K562 (cell line): ENCODE measurements around the gene ZNF853. TPM values are rescaled to one million over a fixed set of nuclear protein-coding genes. Genes with fewer than 3 reads are reported as not detected.

Source experiments
- CREM ChIP-seq: IDR thresholded peaks from 2 replicates; pipeline ENCODE4 v1.6.1; 2014; ENCODE audit warnings: antibody characterized with exemption, low read depth
- E2F3 ChIP-seq: fragments of 250-450 bp; sonication (Bioruptor Pico); IDR thresholded peaks from 2 replicates; pipeline ENCODE4 v1.4.0; 2020; ENCODE audit warnings: mild to moderate bottlenecking
- FOXM1 ChIP-seq, 2 experiments: fragments of 450-650 bp in 1 of 2; sonication (generic) in 1 of 2; formaldehyde crosslinking in 1 of 2; IDR thresholded peaks; 2 replicates each; pipeline versions ENCODE4 v1.6.1 to v1.9.0; 2017 to 2022; ENCODE audit warnings: low read depth in 2 of 2, mild to moderate bottlenecking in 2 of 2, missing genetic modification reagents in 1 of 2, moderate library complexity in 1 of 2
- HDGF ChIP-seq: fragments of 450-650 bp; IDR thresholded peaks from 2 replicates; pipeline ENCODE4 v1.6.1; 2016
- IRF2 ChIP-seq: sonication (generic); formaldehyde crosslinking; IDR thresholded peaks from 2 replicates; pipeline ENCODE4 v1.8.1; 2022; ENCODE audit warnings: mild to moderate bottlenecking, missing genetic modification reagents
- NR2C2 ChIP-seq, 2 experiments: fragments of 200-800 bp in 1 of 2; sonication (Bioruptor generic) in 1 of 2; sonication (generic) in 1 of 2; formaldehyde crosslinking in 1 of 2; IDR thresholded peaks; 2 replicates each; pipeline versions ENCODE4 v1.6.1 to v1.8.0; 2016 to 2022; ENCODE audit warnings: mild to moderate bottlenecking in 1 of 2, missing compliant biosample characterization in 1 of 2, missing genetic modification characterization in 1 of 2, missing genetic modification reagents in 1 of 2
- ZNF274 ChIP-seq: IDR thresholded peaks from 2 replicates; pipeline ENCODE4 v1.6.1; 2011; ENCODE audit warnings: low read depth, mild to moderate bottlenecking, low read length, moderate library complexity, borderline replicate concordance
- polyA plus RNA-seq, 8 experiments: library from polyadenylated mRNA; depleted of rRNA in 4 of 8; stranded (reverse) in 5 of 8; unstranded in 3 of 8; fragments of >200 nt; fragmentation: Nextera tagmentation in 2 of 8; fragmentation: Illumina TruSeq in 1 of 8; extraction: Ambion mirVana in 2 of 8; extraction: Trizol in 1 of 8; gene quantifications; 2 replicates each; pipeline versions ENCODE4 v1.2.1 to v1.2.3, GENCODE V29; 2011 to 2014; ENCODE audit warnings: inconsistent platforms in 1 of 8, missing spikeins in 1 of 8
- total RNA-seq, 7 experiments: library from RNA; depleted of rRNA in 6 of 7; stranded (reverse); fragments of >200 nt in 6 of 7; fragmentation: Illumina TruSeq in 2 of 7; extraction: Trizol in 2 of 7; gene quantifications; 2 replicates each; pipeline versions ENCODE4 v1.2.1 to v1.2.3, GENCODE V29; 2011 to 2021; ENCODE audit warnings: low replicate concordance in 1 of 7
- TF ChIP-seq, protein P1 (sequence below): fragments of 200-600 bp; sonication (generic); IDR thresholded peaks from one replicate; pipeline ENCODE4 v1.6.1; 2012; ENCODE audit warnings: mild to moderate bottlenecking, low read depth, low read length, inconsistent platforms
- TF ChIP-seq, protein P2 (sequence below): fragments of 250-450 bp; sonication (Bioruptor Pico); IDR thresholded peaks from 2 replicates; pipeline ENCODE4 v1.4.0; 2020

ZNF853 gene
- total and polyA plus RNA-seq, 9 of the 15 experiments (the other 6 are each of a cell fraction or from before 2014, with no cell fraction given), result 0.03 TPM; not detected in 8

DNA sequence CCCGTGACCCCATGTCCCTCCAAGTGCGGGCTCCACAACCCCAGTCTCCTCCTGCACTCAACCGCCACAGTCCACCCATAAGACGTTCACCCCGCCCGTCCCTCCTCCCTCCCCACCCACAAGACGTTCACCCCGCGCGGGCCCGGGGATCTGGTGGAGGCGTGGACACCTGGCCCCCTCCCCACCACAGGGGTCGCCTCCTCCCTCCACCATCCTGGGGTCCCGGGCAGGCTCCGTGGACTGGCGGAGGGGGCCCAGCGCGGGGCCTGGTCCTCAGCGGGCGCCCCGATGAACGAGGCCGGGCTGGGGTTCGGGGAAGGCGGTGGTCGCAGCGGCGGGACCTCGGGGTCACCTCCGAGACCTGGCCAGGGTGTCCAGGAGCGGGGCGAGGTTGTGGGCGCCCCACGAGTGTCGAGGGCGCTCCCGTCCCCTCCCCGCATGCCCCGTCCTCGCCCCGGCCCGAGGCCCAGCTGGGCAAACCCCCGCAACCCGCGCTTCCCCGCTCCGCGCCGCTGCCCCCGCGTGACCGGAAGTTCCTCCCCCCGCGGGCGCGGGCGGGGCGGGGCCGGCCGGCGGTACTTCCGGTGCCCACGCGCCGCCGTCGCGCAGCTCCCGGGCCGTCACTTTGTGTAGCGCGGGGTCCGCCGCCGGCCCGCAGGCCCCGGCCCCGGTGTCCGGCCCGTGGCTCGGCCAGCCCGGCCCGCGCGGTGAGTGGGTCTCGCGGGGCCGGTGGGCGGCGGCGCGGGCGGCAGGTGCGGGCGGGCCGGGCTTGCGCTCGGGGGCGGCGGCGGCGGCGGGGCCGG, 21.5 kb downstream of the ZNF853 start, which contains the start of gene ZNF316 (continued):
- TF ChIP-seq, protein P1, sequence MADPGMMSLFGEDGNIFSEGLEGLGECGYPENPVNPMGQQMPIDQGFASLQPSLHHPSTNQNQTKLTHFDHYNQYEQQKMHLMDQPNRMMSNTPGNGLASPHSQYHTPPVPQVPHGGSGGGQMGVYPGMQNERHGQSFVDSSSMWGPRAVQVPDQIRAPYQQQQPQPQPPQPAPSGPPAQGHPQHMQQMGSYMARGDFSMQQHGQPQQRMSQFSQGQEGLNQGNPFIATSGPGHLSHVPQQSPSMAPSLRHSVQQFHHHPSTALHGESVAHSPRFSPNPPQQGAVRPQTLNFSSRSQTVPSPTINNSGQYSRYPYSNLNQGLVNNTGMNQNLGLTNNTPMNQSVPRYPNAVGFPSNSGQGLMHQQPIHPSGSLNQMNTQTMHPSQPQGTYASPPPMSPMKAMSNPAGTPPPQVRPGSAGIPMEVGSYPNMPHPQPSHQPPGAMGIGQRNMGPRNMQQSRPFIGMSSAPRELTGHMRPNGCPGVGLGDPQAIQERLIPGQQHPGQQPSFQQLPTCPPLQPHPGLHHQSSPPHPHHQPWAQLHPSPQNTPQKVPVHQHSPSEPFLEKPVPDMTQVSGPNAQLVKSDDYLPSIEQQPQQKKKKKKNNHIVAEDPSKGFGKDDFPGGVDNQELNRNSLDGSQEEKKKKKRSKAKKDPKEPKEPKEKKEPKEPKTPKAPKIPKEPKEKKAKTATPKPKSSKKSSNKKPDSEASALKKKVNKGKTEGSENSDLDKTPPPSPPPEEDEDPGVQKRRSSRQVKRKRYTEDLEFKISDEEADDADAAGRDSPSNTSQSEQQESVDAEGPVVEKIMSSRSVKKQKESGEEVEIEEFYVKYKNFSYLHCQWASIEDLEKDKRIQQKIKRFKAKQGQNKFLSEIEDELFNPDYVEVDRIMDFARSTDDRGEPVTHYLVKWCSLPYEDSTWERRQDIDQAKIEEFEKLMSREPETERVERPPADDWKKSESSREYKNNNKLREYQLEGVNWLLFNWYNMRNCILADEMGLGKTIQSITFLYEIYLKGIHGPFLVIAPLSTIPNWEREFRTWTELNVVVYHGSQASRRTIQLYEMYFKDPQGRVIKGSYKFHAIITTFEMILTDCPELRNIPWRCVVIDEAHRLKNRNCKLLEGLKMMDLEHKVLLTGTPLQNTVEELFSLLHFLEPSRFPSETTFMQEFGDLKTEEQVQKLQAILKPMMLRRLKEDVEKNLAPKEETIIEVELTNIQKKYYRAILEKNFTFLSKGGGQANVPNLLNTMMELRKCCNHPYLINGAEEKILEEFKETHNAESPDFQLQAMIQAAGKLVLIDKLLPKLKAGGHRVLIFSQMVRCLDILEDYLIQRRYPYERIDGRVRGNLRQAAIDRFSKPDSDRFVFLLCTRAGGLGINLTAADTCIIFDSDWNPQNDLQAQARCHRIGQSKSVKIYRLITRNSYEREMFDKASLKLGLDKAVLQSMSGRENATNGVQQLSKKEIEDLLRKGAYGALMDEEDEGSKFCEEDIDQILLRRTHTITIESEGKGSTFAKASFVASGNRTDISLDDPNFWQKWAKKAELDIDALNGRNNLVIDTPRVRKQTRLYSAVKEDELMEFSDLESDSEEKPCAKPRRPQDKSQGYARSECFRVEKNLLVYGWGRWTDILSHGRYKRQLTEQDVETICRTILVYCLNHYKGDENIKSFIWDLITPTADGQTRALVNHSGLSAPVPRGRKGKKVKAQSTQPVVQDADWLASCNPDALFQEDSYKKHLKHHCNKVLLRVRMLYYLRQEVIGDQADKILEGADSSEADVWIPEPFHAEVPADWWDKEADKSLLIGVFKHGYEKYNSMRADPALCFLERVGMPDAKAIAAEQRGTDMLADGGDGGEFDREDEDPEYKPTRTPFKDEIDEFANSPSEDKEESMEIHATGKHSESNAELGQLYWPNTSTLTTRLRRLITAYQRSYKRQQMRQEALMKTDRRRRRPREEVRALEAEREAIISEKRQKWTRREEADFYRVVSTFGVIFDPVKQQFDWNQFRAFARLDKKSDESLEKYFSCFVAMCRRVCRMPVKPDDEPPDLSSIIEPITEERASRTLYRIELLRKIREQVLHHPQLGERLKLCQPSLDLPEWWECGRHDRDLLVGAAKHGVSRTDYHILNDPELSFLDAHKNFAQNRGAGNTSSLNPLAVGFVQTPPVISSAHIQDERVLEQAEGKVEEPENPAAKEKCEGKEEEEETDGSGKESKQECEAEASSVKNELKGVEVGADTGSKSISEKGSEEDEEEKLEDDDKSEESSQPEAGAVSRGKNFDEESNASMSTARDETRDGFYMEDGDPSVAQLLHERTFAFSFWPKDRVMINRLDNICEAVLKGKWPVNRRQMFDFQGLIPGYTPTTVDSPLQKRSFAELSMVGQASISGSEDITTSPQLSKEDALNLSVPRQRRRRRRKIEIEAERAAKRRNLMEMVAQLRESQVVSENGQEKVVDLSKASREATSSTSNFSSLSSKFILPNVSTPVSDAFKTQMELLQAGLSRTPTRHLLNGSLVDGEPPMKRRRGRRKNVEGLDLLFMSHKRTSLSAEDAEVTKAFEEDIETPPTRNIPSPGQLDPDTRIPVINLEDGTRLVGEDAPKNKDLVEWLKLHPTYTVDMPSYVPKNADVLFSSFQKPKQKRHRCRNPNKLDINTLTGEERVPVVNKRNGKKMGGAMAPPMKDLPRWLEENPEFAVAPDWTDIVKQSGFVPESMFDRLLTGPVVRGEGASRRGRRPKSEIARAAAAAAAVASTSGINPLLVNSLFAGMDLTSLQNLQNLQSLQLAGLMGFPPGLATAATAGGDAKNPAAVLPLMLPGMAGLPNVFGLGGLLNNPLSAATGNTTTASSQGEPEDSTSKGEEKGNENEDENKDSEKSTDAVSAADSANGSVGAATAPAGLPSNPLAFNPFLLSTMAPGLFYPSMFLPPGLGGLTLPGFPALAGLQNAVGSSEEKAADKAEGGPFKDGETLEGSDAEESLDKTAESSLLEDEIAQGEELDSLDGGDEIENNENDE, result no peak
- TF ChIP-seq NR2C2 (CRISPR knock-in tag; IDR thresholded peaks at IDR 0.05) (no peak), NR2C2 (tag; IDR thresholded peaks at IDR 0.05) (peak; percentile 60), FOXM1 (IDR thresholded peaks at IDR 0.05; ENCODE audit: low read depth) (no peak), FOXM1 (CRISPR knock-in tag; IDR thresholded peaks at IDR 0.05; ENCODE audit: low read depth) (0 out of 2 replicates have a peak, but pooled peaks have one; percentile 44), IRF2 (no peak), CREM (peak; percentile 36; the same call in 1 of the 2 replicates), E2F3 (peak; percentile 39; the same call in 1 of the 2 replicates), ZNF274 (no peak), HDGF (no peak)
- TF ChIP-seq, protein P2, sequence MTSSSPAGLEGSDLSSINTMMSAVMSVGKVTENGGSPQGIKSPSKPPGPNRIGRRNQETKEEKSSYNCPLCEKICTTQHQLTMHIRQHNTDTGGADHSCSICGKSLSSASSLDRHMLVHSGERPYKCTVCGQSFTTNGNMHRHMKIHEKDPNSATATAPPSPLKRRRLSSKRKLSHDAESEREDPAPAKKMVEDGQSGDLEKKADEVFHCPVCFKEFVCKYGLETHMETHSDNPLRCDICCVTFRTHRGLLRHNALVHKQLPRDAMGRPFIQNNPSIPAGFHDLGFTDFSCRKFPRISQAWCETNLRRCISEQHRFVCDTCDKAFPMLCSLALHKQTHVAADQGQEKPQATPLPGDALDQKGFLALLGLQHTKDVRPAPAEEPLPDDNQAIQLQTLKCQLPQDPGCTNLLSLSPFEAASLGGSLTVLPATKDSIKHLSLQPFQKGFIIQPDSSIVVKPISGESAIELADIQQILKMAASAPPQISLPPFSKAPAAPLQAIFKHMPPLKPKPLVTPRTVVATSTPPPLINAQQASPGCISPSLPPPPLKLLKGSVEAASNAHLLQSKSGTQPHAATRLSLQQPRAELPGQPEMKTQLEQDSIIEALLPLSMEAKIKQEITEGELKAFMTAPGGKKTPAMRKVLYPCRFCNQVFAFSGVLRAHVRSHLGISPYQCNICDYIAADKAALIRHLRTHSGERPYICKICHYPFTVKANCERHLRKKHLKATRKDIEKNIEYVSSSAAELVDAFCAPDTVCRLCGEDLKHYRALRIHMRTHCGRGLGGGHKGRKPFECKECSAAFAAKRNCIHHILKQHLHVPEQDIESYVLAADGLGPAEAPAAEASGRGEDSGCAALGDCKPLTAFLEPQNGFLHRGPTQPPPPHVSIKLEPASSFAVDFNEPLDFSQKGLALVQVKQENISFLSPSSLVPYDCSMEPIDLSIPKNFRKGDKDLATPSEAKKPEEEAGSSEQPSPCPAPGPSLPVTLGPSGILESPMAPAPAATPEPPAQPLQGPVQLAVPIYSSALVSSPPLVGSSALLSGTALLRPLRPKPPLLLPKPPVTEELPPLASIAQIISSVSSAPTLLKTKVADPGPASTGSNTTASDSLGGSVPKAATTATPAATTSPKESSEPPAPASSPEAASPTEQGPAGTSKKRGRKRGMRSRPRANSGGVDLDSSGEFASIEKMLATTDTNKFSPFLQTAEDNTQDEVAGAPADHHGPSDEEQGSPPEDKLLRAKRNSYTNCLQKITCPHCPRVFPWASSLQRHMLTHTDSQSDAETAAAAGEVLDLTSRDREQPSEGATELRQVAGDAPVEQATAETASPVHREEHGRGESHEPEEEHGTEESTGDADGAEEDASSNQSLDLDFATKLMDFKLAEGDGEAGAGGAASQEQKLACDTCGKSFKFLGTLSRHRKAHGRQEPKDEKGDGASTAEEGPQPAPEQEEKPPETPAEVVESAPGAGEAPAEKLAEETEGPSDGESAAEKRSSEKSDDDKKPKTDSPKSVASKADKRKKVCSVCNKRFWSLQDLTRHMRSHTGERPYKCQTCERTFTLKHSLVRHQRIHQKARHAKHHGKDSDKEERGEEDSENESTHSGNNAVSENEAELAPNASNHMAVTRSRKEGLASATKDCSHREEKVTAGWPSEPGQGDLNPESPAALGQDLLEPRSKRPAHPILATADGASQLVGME, result 0 out of 2 replicates have a peak, but pooled peaks have one; percentile 23
